PFSK-1 (cell line): ENCODE measurements around the gene SLC27A3.

Experiments
- POLR2AphosphoS5 ChIP-seq: IDR thresholded peaks from 2 replicates; pipeline ENCODE4 v1.6.1; 2012; ENCODE audit warnings: low read depth, mild to moderate bottlenecking, control low read depth, low read length, moderate library complexity
- REST ChIP-seq, 2 experiments: IDR thresholded peaks; 2 replicates each; pipeline versions ENCODE4 v1.6.1 to v1.8.0; 2011 to 2012; ENCODE audit warnings: low read depth in 2 of 2, low read length in 2 of 2, control low read depth in 1 of 2, inconsistent platforms in 1 of 2, mild to moderate bottlenecking in 1 of 2, moderate library complexity in 1 of 2; ENCODE audit not compliant: insufficient read depth in 1 of 2
- SIN3A ChIP-seq: IDR thresholded peaks from 2 replicates; pipeline ENCODE4 v1.6.1; 2012; ENCODE audit warnings: mild to moderate bottlenecking, low read length, moderate library complexity, borderline replicate concordance; ENCODE audit not compliant: insufficient read depth
- TAF1 ChIP-seq: IDR thresholded peaks from 2 replicates; pipeline ENCODE4 v1.6.1; 2012; ENCODE audit warnings: low read length, control low read depth, borderline replicate concordance; ENCODE audit not compliant: insufficient read depth

GRCh38 chr1:153799566-153800465, 24.6 kb downstream of the SLC27A3 start:
- TF ChIP-seq SIN3A (no peak), REST (IDR thresholded peaks at IDR 0.05; ENCODE audit: insufficient read depth in 1 of 2, low read depth in 2 of 2, low read length in 2 of 2) (no peak), POLR2AphosphoS5 (no peak), TAF1 (no peak)
